ENCODE data around the gene SUSD3.

SUSD3 gene

DNA sequence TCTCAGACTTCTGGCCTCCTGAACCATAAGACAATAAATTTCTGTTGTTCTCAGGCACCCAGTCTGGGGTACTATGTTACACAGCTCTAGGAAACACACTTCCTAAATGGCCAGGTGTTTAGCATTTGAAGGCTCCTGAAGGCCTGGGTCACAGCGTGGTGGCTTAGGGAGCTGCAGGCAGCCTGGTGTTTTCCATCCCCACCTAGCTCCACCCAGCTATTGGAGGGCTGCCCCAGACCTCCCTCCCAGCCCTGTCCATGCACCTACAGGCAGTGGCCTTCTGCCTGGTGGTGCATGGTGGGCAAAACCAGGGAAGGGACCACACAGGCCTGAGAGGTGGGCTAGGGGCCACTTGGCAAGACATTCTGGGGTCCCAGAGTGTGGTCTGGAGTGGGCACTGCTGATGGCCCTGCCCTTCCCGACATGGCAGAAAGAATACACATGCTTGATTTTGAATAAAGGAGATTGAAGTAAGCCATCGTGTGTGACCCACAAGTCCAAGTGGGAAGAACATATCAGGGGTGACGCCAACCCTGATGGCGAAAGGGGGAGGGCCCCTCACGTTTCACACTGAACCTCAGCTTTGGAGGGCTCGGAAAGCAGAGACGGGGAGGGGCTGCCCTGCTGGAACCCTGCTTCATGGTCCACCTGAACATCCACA lies 1.3 kb upstream of the SUSD3 start:
- H3K4me3 ChIP-seq (ENCODE audit: control insufficient read depth, low read depth, low read length): no peak overlapping the region
- no peak for DNase-seq (ENCODE audit: low read depth)
- TF ChIP-seq, protein P1, sequence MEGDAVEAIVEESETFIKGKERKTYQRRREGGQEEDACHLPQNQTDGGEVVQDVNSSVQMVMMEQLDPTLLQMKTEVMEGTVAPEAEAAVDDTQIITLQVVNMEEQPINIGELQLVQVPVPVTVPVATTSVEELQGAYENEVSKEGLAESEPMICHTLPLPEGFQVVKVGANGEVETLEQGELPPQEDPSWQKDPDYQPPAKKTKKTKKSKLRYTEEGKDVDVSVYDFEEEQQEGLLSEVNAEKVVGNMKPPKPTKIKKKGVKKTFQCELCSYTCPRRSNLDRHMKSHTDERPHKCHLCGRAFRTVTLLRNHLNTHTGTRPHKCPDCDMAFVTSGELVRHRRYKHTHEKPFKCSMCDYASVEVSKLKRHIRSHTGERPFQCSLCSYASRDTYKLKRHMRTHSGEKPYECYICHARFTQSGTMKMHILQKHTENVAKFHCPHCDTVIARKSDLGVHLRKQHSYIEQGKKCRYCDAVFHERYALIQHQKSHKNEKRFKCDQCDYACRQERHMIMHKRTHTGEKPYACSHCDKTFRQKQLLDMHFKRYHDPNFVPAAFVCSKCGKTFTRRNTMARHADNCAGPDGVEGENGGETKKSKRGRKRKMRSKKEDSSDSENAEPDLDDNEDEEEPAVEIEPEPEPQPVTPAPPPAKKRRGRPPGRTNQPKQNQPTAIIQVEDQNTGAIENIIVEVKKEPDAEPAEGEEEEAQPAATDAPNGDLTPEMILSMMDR (conservative IDR thresholded peaks at IDR 0.05; ENCODE audit: control insufficient read depth, insufficient read depth, low read depth, low read length): no peak

DNA sequence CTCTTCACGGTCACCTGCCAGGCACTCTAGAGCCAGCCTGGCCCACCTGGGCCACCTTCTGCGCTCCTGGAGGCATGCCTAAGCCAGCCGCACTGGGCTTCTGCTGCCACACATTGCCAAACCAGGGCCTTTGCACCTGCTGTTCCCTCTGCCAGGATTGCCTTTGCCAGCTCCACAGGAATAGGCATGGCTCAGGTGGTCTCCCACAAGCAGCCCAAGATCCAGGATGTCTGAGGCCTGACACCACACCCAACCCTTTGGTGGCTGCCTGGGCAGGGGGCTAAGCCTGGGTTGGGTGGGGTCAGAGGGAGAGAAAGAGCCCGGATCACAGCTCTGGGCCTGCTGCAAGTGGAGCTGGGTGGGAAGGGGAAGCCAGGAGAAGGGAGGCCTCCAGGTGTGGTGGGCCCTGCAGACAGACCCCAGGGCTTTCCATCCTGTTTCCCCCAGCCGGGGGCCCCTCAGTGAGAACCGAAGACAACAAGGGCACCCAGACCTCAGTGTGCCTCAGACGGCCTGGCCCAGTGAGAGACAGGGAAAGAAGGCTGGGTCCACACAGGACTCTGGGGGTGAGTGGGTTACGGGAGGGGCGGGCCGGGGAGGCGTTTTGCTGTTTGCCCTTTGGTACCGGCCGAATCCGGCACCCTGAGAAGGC lies 672 bp upstream of the SUSD3 start:
- TF ChIP-seq, protein P1 (conservative IDR thresholded peaks at IDR 0.05; ENCODE audit: control insufficient read depth, insufficient read depth, low read depth, low read length): no peak
- no peak for DNase-seq (ENCODE audit: low read depth)
- H3K4me3 ChIP-seq (ENCODE audit: control insufficient read depth, low read depth, low read length): no peak overlapping the region

DNA sequence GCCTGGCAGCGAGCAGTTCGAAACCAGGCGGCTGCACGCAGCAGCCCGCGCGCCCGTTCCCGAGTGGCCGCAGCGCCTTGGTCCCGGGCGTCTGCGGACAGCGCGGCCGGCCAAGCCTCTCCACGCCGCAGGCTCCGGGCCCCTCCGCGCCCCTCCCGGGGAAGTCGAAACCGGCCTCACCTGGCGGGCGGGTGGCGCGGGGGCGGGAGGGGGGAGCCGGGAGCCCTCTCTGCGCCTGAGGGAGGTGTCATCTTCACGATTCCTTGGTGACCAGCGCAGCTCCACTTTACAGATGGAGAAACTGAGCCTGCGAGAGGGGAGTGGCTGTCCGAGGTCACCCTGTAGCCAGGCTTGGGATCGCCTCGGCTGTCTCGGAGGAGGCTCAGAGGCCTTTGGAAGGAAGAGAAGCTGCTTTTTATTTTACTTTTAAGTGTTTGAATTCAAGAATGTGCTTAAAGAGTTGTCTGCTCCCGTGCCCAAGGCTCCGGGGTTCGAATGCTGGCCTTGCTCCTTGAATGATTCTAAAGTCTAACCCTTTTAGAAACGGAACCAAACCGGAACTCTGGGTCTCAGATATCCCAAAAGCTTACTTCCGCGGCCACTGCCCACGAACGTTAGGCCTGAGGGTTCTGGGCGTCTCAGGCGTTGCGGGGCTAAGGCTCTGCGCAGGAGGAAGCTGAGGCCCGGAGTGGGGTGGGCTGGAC lies 662 bp downstream of the SUSD3 start:
- no peak for DNase-seq (ENCODE audit: low read depth)
- peak overlapping the region; percentile 37 for H3K4me3 ChIP-seq (ENCODE audit: control insufficient read depth, low read depth, low read length)
- TF ChIP-seq, protein P1 (conservative IDR thresholded peaks at IDR 0.05; ENCODE audit: control insufficient read depth, insufficient read depth, low read depth, low read length): no peak

DNA sequence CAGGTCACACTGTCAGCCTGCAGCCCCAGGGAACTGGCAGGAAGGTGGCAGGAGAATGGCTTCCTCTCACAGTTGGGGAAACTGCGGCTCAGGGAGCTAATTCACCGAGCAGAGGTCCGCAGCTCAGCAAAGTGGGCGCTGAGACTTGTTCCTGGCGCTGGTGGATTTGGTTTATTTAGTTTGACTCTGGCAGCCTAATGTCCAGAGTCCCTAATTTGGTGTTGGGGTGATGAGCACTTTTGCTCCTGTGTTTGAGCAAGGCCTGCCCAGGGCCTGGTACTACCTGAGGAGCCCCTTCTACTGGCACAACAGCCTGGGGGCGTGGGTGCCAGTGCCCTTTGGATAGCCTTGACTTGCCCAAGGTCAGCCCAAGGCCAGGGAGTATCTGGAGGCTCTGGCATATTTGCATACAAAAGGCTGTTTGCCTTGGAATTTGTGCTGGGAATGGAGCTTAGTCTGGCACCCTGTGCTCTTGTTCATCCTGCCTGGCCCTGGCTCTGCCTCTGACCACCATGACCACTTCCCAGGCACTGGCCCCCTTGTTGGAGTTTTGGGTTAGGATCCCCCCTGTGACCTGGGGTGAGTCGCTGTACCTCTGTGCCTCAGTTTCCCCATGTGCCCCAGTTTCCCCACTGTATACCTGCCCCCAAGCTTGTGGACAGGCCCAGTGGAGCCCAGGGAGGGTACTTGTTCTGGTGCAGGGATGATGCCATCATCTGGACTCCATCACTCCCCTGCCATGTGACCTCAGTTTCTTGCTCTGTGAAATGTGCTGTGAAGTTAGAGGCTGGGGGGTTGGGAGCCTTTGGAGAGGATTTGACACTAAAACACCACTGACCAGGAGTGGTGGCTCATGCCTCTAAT lies 1.4 kb downstream of the SUSD3 start:
- TF ChIP-seq, protein P1 (conservative IDR thresholded peaks at IDR 0.05; ENCODE audit: control insufficient read depth, insufficient read depth, low read depth, low read length): no peak
- DNase-seq (ENCODE audit: low read depth): no peak
- H3K4me3 ChIP-seq (ENCODE audit: control insufficient read depth, low read depth, low read length): no peak overlapping the region

DNA sequence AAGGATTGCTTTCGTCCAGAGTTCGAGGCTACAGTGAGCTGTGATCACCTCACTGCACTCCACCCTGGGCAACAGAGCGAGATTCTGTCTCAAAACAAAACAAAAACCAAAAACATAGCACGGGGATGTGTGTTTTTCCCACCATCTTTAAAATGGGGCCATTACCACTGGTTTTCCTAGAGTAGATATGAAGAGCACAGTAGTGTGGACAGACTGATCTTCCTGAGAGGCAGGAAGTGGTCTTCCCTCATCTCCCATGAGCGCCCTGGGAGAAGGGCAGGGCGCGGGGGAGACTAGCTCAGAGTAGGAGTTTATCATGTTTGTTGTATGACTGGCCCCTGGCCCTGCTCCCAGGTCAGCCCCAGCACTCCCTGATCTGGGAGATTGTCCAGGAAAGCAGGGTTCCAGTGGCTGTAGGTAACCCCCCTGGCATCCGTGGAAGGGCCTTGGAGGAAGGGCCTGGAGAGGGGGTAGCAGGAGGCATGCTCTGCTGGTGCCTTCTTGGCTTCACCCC lies 2.3 kb downstream of the SUSD3 start:
- TF ChIP-seq, protein P1 (conservative IDR thresholded peaks at IDR 0.05; ENCODE audit: control insufficient read depth, insufficient read depth, low read depth, low read length): no peak
- DNase-seq (ENCODE audit: low read depth): peak; percentile 82
- no peak overlapping the region for H3K4me3 ChIP-seq (ENCODE audit: control insufficient read depth, low read depth, low read length)

DNA sequence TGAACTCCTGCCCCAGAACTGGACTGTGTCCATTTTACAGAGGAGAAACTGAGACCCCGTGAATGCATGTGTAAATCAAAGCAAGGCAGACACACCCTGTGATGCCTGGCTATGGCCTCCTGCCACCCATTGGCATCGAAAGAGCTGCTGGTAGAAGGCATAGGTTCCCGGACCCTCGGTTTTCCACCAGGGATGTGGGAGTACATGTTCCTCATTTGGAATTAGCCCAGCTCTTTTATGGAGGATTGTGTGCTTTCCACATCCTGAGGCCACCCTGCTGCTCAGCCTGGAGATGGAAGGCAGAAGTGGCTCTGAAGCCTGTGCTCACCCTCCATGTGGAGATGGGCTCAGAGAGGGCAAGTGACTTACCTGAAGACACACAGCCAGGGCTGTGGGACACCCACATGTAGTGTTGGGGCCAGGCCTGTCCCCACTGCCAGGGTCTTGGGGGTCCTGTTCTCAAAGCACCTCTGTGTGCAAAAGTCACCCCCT lies 2.8 kb downstream of the SUSD3 start:
- TF ChIP-seq, protein P1 (conservative IDR thresholded peaks at IDR 0.05; ENCODE audit: control insufficient read depth, insufficient read depth, low read depth, low read length): no peak
- no peak for DNase-seq (ENCODE audit: low read depth)
- H3K4me3 ChIP-seq (ENCODE audit: control insufficient read depth, low read depth, low read length): no peak overlapping the region
